CD14-positive monocyte (primary cell): ENCODE results near the gene LSP1. TPM values are rescaled to one million over a fixed set of nuclear protein-coding genes. Genes with fewer than 3 reads are reported as not detected.

ENCODE experiments used
- DNase-seq, 3 donors: peaks; one replicate each; pipeline ENCODE4 v3.0.0-alpha.2; 2011 to 2022
- H2AFZ ChIP-seq: 2 replicates; pipeline ENCODE4 v1.6.0; 2012; ENCODE audit warnings: mild to moderate bottlenecking, low read depth, low read length, inconsistent platforms; ENCODE audit not compliant: insufficient read depth, poor library complexity, severe bottlenecking
- H3K27ac ChIP-seq, 2 donors: 1 replicate in 1 of 2; 2 replicates in 1 of 2; pipeline ENCODE4 v1.5.1; 2012 to 2013; ENCODE audit warnings: low read length in 2 of 2, control low read depth in 1 of 2, inconsistent platforms in 1 of 2, low read depth in 1 of 2, mild to moderate bottlenecking in 1 of 2
- H3K27me3 ChIP-seq, 2 donors: one replicate each; pipeline versions ENCODE4 v1.6.0 to v1.6.1; 2011 to 2013; ENCODE audit warnings: low read length in 2 of 2; ENCODE audit not compliant: control insufficient read depth in 2 of 2, insufficient read depth in 2 of 2
- H3K36me3 ChIP-seq, 2 donors: replicated peaks in 1 of 2; 1 replicate in 1 of 2; 2 replicates in 1 of 2; pipeline versions ENCODE4 v1.5.1 to v1.6.1; 2012 to 2013; ENCODE audit warnings: low read length in 2 of 2, control low read depth in 1 of 2, inconsistent platforms in 1 of 2, mild to moderate bottlenecking in 1 of 2; ENCODE audit not compliant: insufficient read depth in 2 of 2, control insufficient read depth in 1 of 2
- H3K4me1 ChIP-seq, 2 donors: 1 replicate in 1 of 2; 2 replicates in 1 of 2; pipeline versions ENCODE4 v1.5.1 to v1.6.1; 2012 to 2013; ENCODE audit warnings: low read length in 2 of 2, control low read depth in 1 of 2, inconsistent platforms in 1 of 2, mild to moderate bottlenecking in 1 of 2, moderate library complexity in 1 of 2; ENCODE audit not compliant: insufficient read depth in 2 of 2, control insufficient read depth in 1 of 2
- H3K4me2 ChIP-seq: replicated peaks from 2 replicates; pipeline ENCODE3; 2012; ENCODE audit warnings: low read length, moderate library complexity, mild to moderate bottlenecking; ENCODE audit not compliant: poor library complexity, severe bottlenecking; ENCODE audit errors: extremely low read depth
- H3K4me3 ChIP-seq, 3 experiments: fragments of 200-600 bp in 1 of 3; sonication (generic) in 1 of 3; replicated peaks in 1 of 3; 1 replicate in 2 of 3; 2 replicates in 1 of 3; pipeline ENCODE4 v1.5.1; 2011 to 2013; ENCODE audit warnings: low read length in 3 of 3, mild to moderate bottlenecking in 3 of 3, control low read depth in 2 of 3, low read depth in 2 of 3, inconsistent platforms in 1 of 3, moderate library complexity in 1 of 3
- H3K79me2 ChIP-seq: 2 replicates; pipeline ENCODE4 v1.6.0; 2012; ENCODE audit warnings: mild to moderate bottlenecking, control low read depth, inconsistent platforms, low read length, moderate library complexity; ENCODE audit not compliant: insufficient read depth
- H3K9ac ChIP-seq: 2 replicates; pipeline ENCODE4 v1.6.0; 2017; ENCODE audit warnings: low read length, mild to moderate bottlenecking; ENCODE audit not compliant: insufficient read depth, poor library complexity, severe bottlenecking
- H3K9me3 ChIP-seq, 2 donors: replicated peaks in 1 of 2; 1 replicate in 1 of 2; 2 replicates in 1 of 2; pipeline versions ENCODE4 v1.5.1 to v1.6.1; 2012 to 2013; ENCODE audit warnings: low read length in 2 of 2, control low read depth in 1 of 2; ENCODE audit not compliant: control insufficient read depth in 1 of 2, insufficient read depth in 1 of 2
- H4K20me1 ChIP-seq: 2 replicates; pipeline ENCODE4 v1.6.0; 2012; ENCODE audit warnings: mild to moderate bottlenecking, low read length, control low read depth, moderate library complexity; ENCODE audit not compliant: insufficient read depth
- H3K27ac Mint-ChIP-seq, 7 donors: one replicate each; pipeline ENCODE4 v1.8.0; 2020; ENCODE audit warnings: mild to moderate bottlenecking in 7 of 7, mixed read lengths in 7 of 7, moderate library complexity in 6 of 7, inconsistent platforms in 2 of 7
- H3K27me3 Mint-ChIP-seq, 3 donors: one replicate each; pipeline ENCODE4 v1.8.0; 2021 to 2022; ENCODE audit warnings: low read depth in 3 of 3, mild to moderate bottlenecking in 3 of 3, mixed read lengths in 3 of 3, moderate library complexity in 3 of 3, inconsistent platforms in 1 of 3
- H3K36me3 Mint-ChIP-seq, 2 donors: one replicate each; pipeline ENCODE4 v1.8.0; 2020; ENCODE audit warnings: mixed read lengths in 2 of 2, inconsistent platforms in 1 of 2, mild to moderate bottlenecking in 1 of 2
- H3K4me1 Mint-ChIP-seq: one replicate; pipeline ENCODE4 v1.8.0; 2020; ENCODE audit warnings: mild to moderate bottlenecking, mixed read lengths
- H3K4me3 Mint-ChIP-seq, 2 donors: one replicate each; pipeline ENCODE4 v1.8.0; 2020; ENCODE audit warnings: mild to moderate bottlenecking in 2 of 2, mixed read lengths in 2 of 2, moderate library complexity in 1 of 2
- H3K9me3 Mint-ChIP-seq, 7 donors: one replicate each; pipeline ENCODE4 v1.8.0; 2020 to 2022; ENCODE audit warnings: mixed read lengths in 7 of 7, mild to moderate bottlenecking in 6 of 7, moderate library complexity in 6 of 7, inconsistent platforms in 2 of 7
- WGBS: methylation state at CpG from one replicate; pipeline ENCODE4 v1.1.5; 2013; ENCODE audit warnings: missing lambda C conversion rate; ENCODE audit not compliant: insufficient coverage; 5-methylcytosine and 5-hydroxymethylcytosine counted together
- intact Hi-C, 2 donors: fragments of 100-400 bp; cut with micrococcal nuclease; formaldehyde crosslinking; loops; one replicate each; pipeline versions ENCODE4 v1.15.0 to v1.15.1; 2023
- polyA plus RNA-seq, 3 donors: library from polyadenylated mRNA; depleted of rRNA in 1 of 3; unstranded in 2 of 3; stranded (reverse) in 1 of 3; fragments of 300-500 nt in 2 of 3; fragments of >200 nt in 1 of 3; fragmentation: Illumina TruSeq in 2 of 3; gene quantifications; 1 replicate in 2 of 3; 2 replicates in 1 of 3; pipeline ENCODE4 v1.2.3, GENCODE V29; 2012 to 2021
- TF ChIP-seq, protein P1 (sequence below): fragments of 200-600 bp; IDR thresholded peaks from one replicate; pipeline ENCODE4 v1.8.0; 2022; ENCODE audit warnings: antibody characterized with exemption, mild to moderate bottlenecking

LSP1 gene
- polyA plus RNA-seq, 3 donors: 387 to 646 (median 542) TPM

GRCh38 chr11:1881442-1882264 is 28.8 kb downstream of the LSP1 start:
- peaks cover 1 to 3% (median 2%) of the 10 kb centered on the region in 3 donors for H3K27me3 Mint-ChIP-seq
- peak overlapping the region; percentile 36 for H3K9ac ChIP-seq
- 51% methylated on average over 32 of the region's 43 CpGs for WGBS
- no peaks in the 10 kb centered on the region for H3K9me3 ChIP-seq
- no peak overlapping the region for H2AFZ ChIP-seq
- peaks cover 42% of the 10 kb centered on the region for H3K4me1 Mint-ChIP-seq
- H3K4me2 ChIP-seq: peak overlapping the region; percentile 12
- H3K4me1 ChIP-seq: peaks cover 32 to 46% of the 10 kb centered on the region in 2 donors
- H3K36me3 Mint-ChIP-seq: peaks cover 27 to 40% of the 10 kb centered on the region in 2 donors
- intact Hi-C loops: loop anchor here (2.0 to 10.0 kb wide), 5 partner anchors 36 to 273 kb away; partner anchors contain the start of genes KRTAP5-6 (in 1 of the 2), TNNI2 (in 1 of the 2) and TNNT3 (in 1 of the 2)
- peaks cover 66 to 73% of the 10 kb centered on the region in 2 donors for H3K36me3 ChIP-seq
- H3K27me3 ChIP-seq: no peaks in the 10 kb centered on the region
- H3K9me3 Mint-ChIP-seq: peaks cover 0 to 2% (median 0%) of the 10 kb centered on the region in 7 donors
- peaks cover 30% of the 10 kb centered on the region for H3K79me2 ChIP-seq
- H3K27ac ChIP-seq: peak overlapping the region; percentile 21 to 26
- H3K27ac Mint-ChIP-seq: peak overlapping the region in 1 of 7 donors; percentile 56
- no peak overlapping the region for H3K4me3 ChIP-seq
- TF ChIP-seq, protein P1, sequence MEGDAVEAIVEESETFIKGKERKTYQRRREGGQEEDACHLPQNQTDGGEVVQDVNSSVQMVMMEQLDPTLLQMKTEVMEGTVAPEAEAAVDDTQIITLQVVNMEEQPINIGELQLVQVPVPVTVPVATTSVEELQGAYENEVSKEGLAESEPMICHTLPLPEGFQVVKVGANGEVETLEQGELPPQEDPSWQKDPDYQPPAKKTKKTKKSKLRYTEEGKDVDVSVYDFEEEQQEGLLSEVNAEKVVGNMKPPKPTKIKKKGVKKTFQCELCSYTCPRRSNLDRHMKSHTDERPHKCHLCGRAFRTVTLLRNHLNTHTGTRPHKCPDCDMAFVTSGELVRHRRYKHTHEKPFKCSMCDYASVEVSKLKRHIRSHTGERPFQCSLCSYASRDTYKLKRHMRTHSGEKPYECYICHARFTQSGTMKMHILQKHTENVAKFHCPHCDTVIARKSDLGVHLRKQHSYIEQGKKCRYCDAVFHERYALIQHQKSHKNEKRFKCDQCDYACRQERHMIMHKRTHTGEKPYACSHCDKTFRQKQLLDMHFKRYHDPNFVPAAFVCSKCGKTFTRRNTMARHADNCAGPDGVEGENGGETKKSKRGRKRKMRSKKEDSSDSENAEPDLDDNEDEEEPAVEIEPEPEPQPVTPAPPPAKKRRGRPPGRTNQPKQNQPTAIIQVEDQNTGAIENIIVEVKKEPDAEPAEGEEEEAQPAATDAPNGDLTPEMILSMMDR: no peak
- DNase-seq: no peak
- H3K4me3 Mint-ChIP-seq: no peak overlapping the region
- peaks cover 100% of the 10 kb centered on the region for H4K20me1 ChIP-seq
